ENCODE measurements around the gene TAS2R14.

- TF ChIP-seq CTCF (IDR thresholded peaks at IDR 0.05; ENCODE audit: borderline replicate concordance, extremely low read depth, low read length, poor library complexity, severe bottlenecking) (no peak), EZH2 (IDR thresholded peaks at IDR 0.05; ENCODE audit: borderline replicate concordance, low read depth, low read length, severe bottlenecking) (no peak)
These were observed 38.5 kb downstream of the TAS2R14 start for GRCh38 chr12:10900530-10900929.

All from DND-41 (cell line).